GM12864 (cell line): Measurements from ENCODE around the gene C10orf88.

Source experiments
- DNase-seq: peaks from one replicate; pipeline ENCODE4 v3.0.0-alpha.2; 2011; ENCODE audit warnings: low read depth
- H3K4me3 ChIP-seq: 2 replicates; pipeline ENCODE4 v1.5.1; 2011; ENCODE audit warnings: mild to moderate bottlenecking, low read depth, low read length, control low read depth
- TF ChIP-seq, protein P1 (sequence below): IDR thresholded peaks from 2 replicates; pipeline ENCODE4 v1.5.1; 2011; ENCODE audit warnings: low read depth, mild to moderate bottlenecking, moderate library complexity, low read length, control low read depth, inconsistent platforms; ENCODE audit errors: missing control alignments

The C10orf88 gene

DNA sequence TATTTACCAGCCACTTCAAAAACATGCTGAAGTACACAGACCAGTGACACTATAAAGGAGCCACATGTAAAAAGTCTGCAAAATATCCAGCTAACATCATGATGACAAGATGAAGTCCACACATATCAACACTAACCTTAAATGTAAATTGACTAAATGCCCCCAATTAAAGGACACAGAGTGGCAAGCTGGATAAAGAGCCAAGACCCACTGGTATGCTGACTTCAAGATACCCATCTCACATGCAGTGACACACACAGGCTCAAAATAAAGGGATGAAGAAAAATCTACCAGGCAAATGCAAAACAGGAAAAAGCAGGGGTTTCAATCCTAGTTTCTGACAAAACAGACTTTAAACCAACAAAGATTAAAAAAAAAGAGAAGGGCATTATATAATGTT, 12.9 kb upstream of the C10orf88 start:
- DNase-seq = no peak
- TF ChIP-seq, protein P1, sequence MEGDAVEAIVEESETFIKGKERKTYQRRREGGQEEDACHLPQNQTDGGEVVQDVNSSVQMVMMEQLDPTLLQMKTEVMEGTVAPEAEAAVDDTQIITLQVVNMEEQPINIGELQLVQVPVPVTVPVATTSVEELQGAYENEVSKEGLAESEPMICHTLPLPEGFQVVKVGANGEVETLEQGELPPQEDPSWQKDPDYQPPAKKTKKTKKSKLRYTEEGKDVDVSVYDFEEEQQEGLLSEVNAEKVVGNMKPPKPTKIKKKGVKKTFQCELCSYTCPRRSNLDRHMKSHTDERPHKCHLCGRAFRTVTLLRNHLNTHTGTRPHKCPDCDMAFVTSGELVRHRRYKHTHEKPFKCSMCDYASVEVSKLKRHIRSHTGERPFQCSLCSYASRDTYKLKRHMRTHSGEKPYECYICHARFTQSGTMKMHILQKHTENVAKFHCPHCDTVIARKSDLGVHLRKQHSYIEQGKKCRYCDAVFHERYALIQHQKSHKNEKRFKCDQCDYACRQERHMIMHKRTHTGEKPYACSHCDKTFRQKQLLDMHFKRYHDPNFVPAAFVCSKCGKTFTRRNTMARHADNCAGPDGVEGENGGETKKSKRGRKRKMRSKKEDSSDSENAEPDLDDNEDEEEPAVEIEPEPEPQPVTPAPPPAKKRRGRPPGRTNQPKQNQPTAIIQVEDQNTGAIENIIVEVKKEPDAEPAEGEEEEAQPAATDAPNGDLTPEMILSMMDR = no peak

DNA sequence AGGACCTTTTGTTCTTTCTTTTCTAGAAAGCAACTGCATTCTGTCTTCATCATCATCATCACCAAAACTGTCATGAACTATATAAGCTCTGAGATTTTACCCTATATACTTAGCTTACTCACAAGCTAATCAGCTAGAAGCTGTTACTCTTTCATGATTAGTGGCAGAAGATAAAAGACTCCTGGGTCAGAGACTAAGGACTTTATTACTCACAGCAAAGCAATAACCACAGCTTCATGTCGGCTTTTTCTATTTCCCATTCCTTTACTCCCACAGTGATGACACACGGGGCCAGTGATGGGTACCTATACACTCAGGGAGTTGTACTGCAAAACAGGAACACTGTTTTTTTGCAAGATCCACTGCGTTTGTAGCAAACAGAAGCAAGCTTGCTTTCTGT, 8.4 kb upstream of the C10orf88 start:
- TF ChIP-seq, protein P1 = no peak
- DNase-seq = no peak
- H3K4me3 ChIP-seq = no peak overlapping the region

More for the DNA sequence above, 12.9 kb upstream of the C10orf88 start:
- H3K4me3 ChIP-seq = no peak overlapping the region

DNA sequence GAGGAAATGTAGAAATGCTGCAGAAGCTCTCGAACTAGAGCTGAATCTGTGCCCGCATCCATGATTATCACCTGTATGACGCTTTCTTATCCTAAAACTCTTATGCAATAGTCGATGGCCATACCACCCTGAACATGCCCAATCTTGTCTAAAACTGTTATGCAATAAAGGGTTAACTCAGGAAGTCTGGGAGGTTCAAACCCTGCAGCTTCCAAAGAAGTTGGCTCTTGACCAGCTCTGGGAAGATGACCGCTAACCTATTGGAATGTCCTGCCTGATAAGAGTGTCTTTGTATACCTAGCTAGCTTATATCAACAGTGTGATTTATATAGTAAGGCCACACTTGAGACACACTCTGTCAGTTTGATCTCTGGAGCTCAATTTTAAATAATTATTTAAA, 3.4 kb upstream of the C10orf88 start:
- no peak for DNase-seq
- no peak overlapping the region for H3K4me3 ChIP-seq
- TF ChIP-seq, protein P1 = no peak

DNA sequence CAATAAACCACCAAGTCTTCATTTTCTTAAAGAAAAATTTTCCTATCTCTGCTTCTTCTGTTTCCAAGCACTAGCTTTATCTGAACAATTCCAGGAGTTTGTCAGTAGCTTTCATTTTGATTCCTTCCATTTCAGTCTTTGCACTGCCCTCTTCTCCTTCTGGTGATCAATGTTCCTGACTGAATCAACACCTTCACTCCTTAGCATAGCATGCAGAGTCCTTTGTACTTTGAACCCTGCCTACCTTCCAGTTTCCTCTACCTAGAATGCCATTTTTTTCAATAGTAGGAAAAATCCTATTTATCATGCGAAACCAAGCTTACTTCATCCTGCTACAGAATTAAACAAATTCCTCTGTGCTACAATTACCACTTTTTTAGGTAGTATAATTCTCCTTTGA, 1.9 kb upstream of the C10orf88 start:
- DNase-seq = no peak
- TF ChIP-seq, protein P1 = no peak
- no peak overlapping the region for H3K4me3 ChIP-seq

DNA sequence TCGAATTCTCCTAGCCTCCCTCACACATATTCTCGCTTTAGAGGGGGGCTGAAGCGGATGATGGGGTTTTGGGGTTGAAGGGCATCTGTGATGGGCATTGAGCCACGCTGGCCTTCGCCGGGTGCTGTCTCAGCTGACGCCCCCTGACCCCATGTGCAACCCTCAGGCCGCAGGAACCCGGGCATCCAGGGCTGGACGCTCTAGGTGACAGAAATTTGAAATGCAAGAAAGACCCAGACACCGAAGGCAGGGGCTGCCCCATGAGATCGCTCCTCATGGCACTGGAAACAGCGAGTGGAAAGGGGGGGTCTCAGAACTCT, 664 bp upstream of the C10orf88 start:
- DNase-seq = no peak
- TF ChIP-seq, protein P1 = no peak
- H3K4me3 ChIP-seq = peak overlapping the region; percentile 42; the same call in 1 of the 2 replicates

DNA sequence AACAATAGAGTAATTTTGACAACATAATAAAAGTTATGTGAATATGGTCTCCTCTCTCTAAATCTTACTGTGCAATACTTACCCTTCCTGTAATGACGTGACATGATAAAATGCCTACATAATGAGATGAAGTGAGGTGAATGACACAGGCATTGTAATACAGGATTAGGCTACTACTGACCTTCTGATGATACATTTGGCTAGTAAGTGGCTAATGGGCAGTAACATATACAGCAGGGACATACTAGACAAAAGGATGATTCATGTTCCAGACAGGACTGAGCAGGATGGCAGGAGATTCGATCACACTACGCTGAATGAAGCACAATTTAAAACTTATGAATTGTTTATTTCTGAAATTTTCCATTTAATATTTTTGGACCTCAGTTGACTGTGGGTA, 4.7 kb downstream of the C10orf88 start:
- TF ChIP-seq, protein P1 = no peak
- H3K4me3 ChIP-seq = no peak overlapping the region
- DNase-seq = no peak

DNA sequence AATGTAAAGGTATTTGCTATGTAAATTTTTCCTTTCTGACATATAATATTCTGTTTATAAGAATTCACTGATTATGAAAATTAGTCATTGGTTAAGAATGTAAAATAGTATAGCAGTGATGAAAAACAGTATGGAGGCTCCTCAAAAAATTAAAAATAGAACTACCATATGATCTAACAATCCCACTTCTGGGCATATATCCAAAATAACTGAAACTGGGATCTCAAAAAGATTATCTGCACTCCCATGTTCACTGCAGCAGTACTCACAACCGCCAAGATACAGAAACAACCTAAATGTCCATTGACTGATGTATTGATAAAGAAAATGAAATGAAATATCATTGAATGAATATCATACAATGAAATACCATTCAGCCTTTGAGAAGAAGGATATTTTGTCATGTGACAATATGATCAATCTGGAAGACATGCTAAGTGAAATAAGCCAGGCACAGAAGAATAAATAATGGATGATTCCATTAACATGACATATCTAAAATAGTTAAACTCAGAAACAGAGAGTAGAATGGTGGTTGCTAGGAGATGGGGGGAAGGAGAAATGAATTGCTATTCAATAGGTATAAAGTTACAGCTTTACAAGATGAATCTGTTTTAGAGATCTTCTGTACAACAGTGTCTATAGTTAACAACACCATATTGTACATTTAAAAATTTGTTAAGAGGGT, 14.0 kb downstream of the C10orf88 start:
- no peak overlapping the region for H3K4me3 ChIP-seq
- TF ChIP-seq, protein P1 = no peak
- DNase-seq = no peak
